Karpas-422 (cell line): ENCODE results near the gene KRT76. TPM values are rescaled to one million over a fixed set of nuclear protein-coding genes. Genes with fewer than 3 reads are reported as not detected.

Experiments used
- DNase-seq: peaks from one replicate; pipeline ENCODE4 v3.0.0-alpha.2; 2015
- H2AFZ ChIP-seq: fragments of 200-600 bp; sonication (generic); 2 replicates; pipeline ENCODE4 v1.6.1; 2014; ENCODE audit warnings: antibody characterized with exemption, low read length, mixed read lengths
- H3K27ac ChIP-seq: fragments of 200-600 bp; sonication (generic); 2 replicates; pipeline ENCODE4 v1.5.1; 2014; ENCODE audit warnings: mild to moderate bottlenecking, low read length, moderate library complexity
- H3K27me3 ChIP-seq: fragments of 200-600 bp; sonication (generic); 2 replicates; pipeline ENCODE4 v1.6.1; 2014; ENCODE audit warnings: low read length, mixed read lengths
- H3K36me3 ChIP-seq: fragments of 200-600 bp; sonication (generic); 2 replicates; pipeline ENCODE4 v1.6.1; 2014; ENCODE audit warnings: low read length, mixed read lengths; ENCODE audit not compliant: insufficient read depth
- H3K4me1 ChIP-seq: fragments of 200-600 bp; sonication (generic); 2 replicates; pipeline ENCODE4 v1.6.1; 2014; ENCODE audit warnings: mild to moderate bottlenecking, low read length, mixed read lengths
- H3K4me2 ChIP-seq: fragments of 200-600 bp; sonication (generic); 2 replicates; pipeline ENCODE4 v1.6.1; 2014; ENCODE audit warnings: low read length, low read depth, mild to moderate bottlenecking; ENCODE audit not compliant: poor library complexity, severe bottlenecking
- H3K4me3 ChIP-seq: fragments of 200-600 bp; sonication (generic); 2 replicates; pipeline ENCODE4 v1.5.1; 2014; ENCODE audit warnings: mild to moderate bottlenecking, antibody characterized with exemption, low read length, mixed read lengths
- H3K79me2 ChIP-seq: fragments of 200-600 bp; sonication (generic); 2 replicates; pipeline ENCODE4 v1.6.1; 2014; ENCODE audit warnings: mild to moderate bottlenecking, low read length, mixed read lengths
- H3K9ac ChIP-seq: fragments of 200-600 bp; sonication (generic); 2 replicates; pipeline ENCODE4 v1.6.0; 2014; ENCODE audit warnings: low read length
- H3K9me2 ChIP-seq: fragments of 200-600 bp; sonication (generic), shearing (Covaris generic); replicated peaks from 2 replicates; pipeline ENCODE4 v1.6.0; 2014; ENCODE audit warnings: mild to moderate bottlenecking, low read length, moderate library complexity; ENCODE audit not compliant: insufficient read depth
- H3K9me3 ChIP-seq: fragments of 300-700, 200-600 bp; sonication (generic); 2 replicates; pipeline ENCODE4 v1.6.1; 2014; ENCODE audit warnings: low read length, mixed read lengths
- H4K20me1 ChIP-seq: fragments of 200-600 bp; sonication (generic); 2 replicates; pipeline ENCODE4 v1.6.1; 2014; ENCODE audit warnings: mild to moderate bottlenecking, antibody characterized with exemption, low read length, low read depth; ENCODE audit not compliant: insufficient read depth
- total RNA-seq: library from RNA; depleted of rRNA; stranded (reverse); fragments of >200 nt; shearing (Covaris generic); gene quantifications from 2 replicates; pipeline ENCODE4 v1.2.3, GENCODE V29; 2014; ENCODE audit warnings: low replicate concordance

KRT76 gene
- total RNA-seq, 1 experiment from 2014 or later: not detected

- H3K9me3 ChIP-seq: no peaks in the 10 kb centered on the region
- no peaks in the 10 kb centered on the region for H3K4me1 ChIP-seq
- H3K9ac ChIP-seq: no peak overlapping the region
- no peaks in the 10 kb centered on the region for H3K36me3 ChIP-seq
- no peak overlapping the region for H2AFZ ChIP-seq
- no peak overlapping the region for H3K4me3 ChIP-seq
- no peak for DNase-seq
- H3K9me2 ChIP-seq: no peaks in the 10 kb centered on the region
- H3K27me3 ChIP-seq: no peaks in the 10 kb centered on the region
- no peaks in the 10 kb centered on the region for H3K79me2 ChIP-seq
- no peaks in the 10 kb centered on the region for H4K20me1 ChIP-seq
- H3K27ac ChIP-seq: no peak overlapping the region
- H3K4me2 ChIP-seq: no peak overlapping the region
These were observed 4.4 kb downstream of the KRT76 start for GRCh38 chr12:52772772-52773171.

- DNase-seq: no peak
- H4K20me1 ChIP-seq: no peaks in the 10 kb centered on the region
- no peaks in the 10 kb centered on the region for H3K36me3 ChIP-seq
- no peak overlapping the region for H3K9ac ChIP-seq
- no peak overlapping the region for H3K4me3 ChIP-seq
- no peak overlapping the region for H3K27ac ChIP-seq
- H3K9me2 ChIP-seq: no peaks in the 10 kb centered on the region
- no peak overlapping the region for H2AFZ ChIP-seq
- no peaks in the 10 kb centered on the region for H3K9me3 ChIP-seq
- no peak overlapping the region for H3K4me2 ChIP-seq
- no peaks in the 10 kb centered on the region for H3K79me2 ChIP-seq
- H3K4me1 ChIP-seq: no peaks in the 10 kb centered on the region
- H3K27me3 ChIP-seq: no peaks in the 10 kb centered on the region
These were observed 5.0 kb downstream of the KRT76 start for GRCh38 chr12:52772188-52772587.

DNA sequence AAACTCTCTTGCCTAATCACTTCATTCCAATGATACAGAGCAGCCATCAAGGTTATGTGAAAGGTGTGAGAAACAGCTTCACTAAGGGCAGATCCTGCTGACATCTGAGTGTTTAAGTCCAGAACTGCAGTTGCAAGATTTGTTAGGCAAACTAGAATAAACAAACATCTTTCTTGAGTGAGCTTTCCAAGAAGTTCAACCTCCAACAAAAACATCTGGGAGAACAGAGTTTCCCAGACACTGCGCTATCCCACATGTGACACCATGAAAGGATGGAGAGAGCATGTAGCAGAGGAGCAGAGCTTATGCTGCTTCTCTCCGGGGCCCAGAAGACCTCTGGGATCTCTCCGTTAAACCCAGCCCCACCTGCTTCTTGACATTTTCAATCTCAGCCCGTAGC lies 5.6 kb downstream of the KRT76 start:
- no peaks in the 10 kb centered on the region for H3K27me3 ChIP-seq
- no peak for DNase-seq
- no peak overlapping the region for H3K9ac ChIP-seq
- H3K79me2 ChIP-seq: no peaks in the 10 kb centered on the region
- no peak overlapping the region for H3K4me3 ChIP-seq
- H3K4me1 ChIP-seq: no peaks in the 10 kb centered on the region
- no peak overlapping the region for H2AFZ ChIP-seq
- H3K9me2 ChIP-seq: no peaks in the 10 kb centered on the region
- H3K4me2 ChIP-seq: no peak overlapping the region
- H3K9me3 ChIP-seq: no peaks in the 10 kb centered on the region
- H4K20me1 ChIP-seq: no peaks in the 10 kb centered on the region
- no peaks in the 10 kb centered on the region for H3K36me3 ChIP-seq
- no peak overlapping the region for H3K27ac ChIP-seq

- Histone ChIP-seq H3K27me3 (no peaks in the 10 kb centered on the region), H3K9me3 (no peaks in the 10 kb centered on the region), H2AFZ (no peak overlapping the region)
These were observed 6.1 kb downstream of the KRT76 start for GRCh38 chr12:52771088-52771487.

DNA sequence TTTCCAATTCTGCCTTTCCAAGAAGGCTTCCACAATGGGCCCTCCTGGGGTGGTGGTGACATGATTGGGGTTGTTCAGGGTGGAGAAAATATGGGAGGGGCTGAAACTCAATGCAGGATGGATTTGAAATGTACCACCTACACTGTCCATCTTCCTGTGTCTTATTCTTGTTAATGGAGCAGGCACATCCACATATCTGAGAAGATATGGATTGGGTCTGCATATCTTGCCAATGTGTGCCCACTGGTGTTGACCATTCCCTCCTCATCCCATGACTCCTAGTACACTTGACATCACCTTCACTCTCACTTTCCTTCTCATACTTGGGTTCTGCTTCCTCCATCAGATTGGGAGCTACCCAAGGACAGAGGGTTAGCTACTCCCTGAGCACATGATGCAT lies 7.2 kb downstream of the KRT76 start:
- H3K9me3 ChIP-seq: no peaks in the 10 kb centered on the region
- no peak overlapping the region for H3K9ac ChIP-seq
- no peaks in the 10 kb centered on the region for H3K79me2 ChIP-seq
- no peak for DNase-seq
- H3K9me2 ChIP-seq: no peaks in the 10 kb centered on the region
- no peak overlapping the region for H2AFZ ChIP-seq
- no peaks in the 10 kb centered on the region for H3K27me3 ChIP-seq
- H3K27ac ChIP-seq: no peak overlapping the region
- H3K4me2 ChIP-seq: no peak overlapping the region
- no peaks in the 10 kb centered on the region for H4K20me1 ChIP-seq
- no peaks in the 10 kb centered on the region for H3K4me1 ChIP-seq
- H3K4me3 ChIP-seq: no peak overlapping the region
- H3K36me3 ChIP-seq: no peaks in the 10 kb centered on the region

More at GRCh38 chr12:52771088-52771487, 6.1 kb downstream of the KRT76 start:
- no peaks in the 10 kb centered on the region for H3K36me3 ChIP-seq
- H4K20me1 ChIP-seq: no peaks in the 10 kb centered on the region
- H3K27ac ChIP-seq: no peak overlapping the region
- DNase-seq: no peak
- no peaks in the 10 kb centered on the region for H3K9me2 ChIP-seq
- no peak overlapping the region for H3K4me2 ChIP-seq
- H3K9ac ChIP-seq: no peak overlapping the region
- no peak overlapping the region for H3K4me3 ChIP-seq
- H3K79me2 ChIP-seq: no peaks in the 10 kb centered on the region
- H3K4me1 ChIP-seq: no peaks in the 10 kb centered on the region

DNA sequence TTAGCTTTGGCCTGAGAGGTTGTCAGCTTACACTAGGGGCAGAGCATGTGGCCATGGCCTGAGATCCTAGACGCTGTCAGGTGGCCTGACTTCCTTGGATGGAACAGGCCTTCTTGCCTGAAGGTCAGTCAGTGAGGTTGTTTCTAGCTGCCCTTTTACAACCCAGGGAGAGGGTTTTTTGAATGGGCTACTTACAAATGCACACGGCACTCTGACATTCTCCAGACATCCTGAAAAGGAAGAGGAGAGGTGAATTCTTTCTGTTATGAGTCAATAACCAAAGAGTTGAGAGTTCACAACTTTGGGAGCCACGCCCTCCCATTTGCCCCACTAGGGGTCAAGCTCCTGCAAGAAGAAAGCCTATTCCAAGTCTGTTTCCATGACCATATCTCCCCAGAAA lies 7.8 kb downstream of the KRT76 start:
- Histone ChIP-seq H3K4me1 (no peaks in the 10 kb centered on the region), H3K36me3 (no peaks in the 10 kb centered on the region), H3K4me2 (no peak overlapping the region), H3K4me3 (no peak overlapping the region), H3K9ac (no peak overlapping the region), H3K27me3 (no peaks in the 10 kb centered on the region), H2AFZ (no peak overlapping the region), H3K9me2 (no peaks in the 10 kb centered on the region), H4K20me1 (no peaks in the 10 kb centered on the region), H3K27ac (no peak overlapping the region), H3K79me2 (no peaks in the 10 kb centered on the region), H3K9me3 (no peaks in the 10 kb centered on the region)
- DNase-seq: no peak

- no peak for DNase-seq
- Histone ChIP-seq H3K9ac (no peak overlapping the region), H3K4me2 (no peak overlapping the region), H3K27ac (no peak overlapping the region), H3K79me2 (no peaks in the 10 kb centered on the region), H4K20me1 (no peaks in the 10 kb centered on the region), H3K27me3 (0 out of 2 replicates have a peak, but pooled peaks cover 3% of the 10 kb centered on the region), H3K4me3 (no peak overlapping the region), H3K9me2 (no peaks in the 10 kb centered on the region), H3K36me3 (no peaks in the 10 kb centered on the region), H3K4me1 (no peaks in the 10 kb centered on the region), H2AFZ (no peak overlapping the region), H3K9me3 (no peaks in the 10 kb centered on the region)
These were observed 8.5 kb downstream of the KRT76 start for GRCh38 chr12:52768479-52769200.

DNA sequence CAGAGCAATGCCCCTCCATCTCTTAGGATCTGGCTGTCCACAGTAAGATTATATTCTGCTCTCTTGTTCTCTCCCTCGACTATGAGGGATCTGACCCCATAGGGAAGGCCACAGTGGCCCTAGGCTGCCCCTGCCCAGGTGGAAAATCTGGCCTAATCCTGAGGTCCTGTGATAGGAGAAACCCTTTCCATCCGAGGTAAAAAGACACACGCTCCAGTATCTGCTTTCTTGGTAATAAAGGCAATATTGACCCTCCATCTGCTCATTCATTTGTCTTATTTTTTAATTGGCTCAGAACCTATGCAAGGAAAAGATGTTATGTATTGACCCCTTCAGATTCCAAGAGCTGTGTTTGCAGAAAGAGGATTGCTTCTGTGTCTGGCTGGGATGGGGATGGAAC lies 9.7 kb downstream of the KRT76 start:
- Histone ChIP-seq H2AFZ (no peak overlapping the region), H4K20me1 (no peaks in the 10 kb centered on the region), H3K4me2 (no peak overlapping the region), H3K4me3 (no peak overlapping the region), H3K27ac (no peak overlapping the region), H3K9ac (no peak overlapping the region), H3K79me2 (no peaks in the 10 kb centered on the region), H3K9me3 (no peaks in the 10 kb centered on the region), H3K9me2 (no peaks in the 10 kb centered on the region), H3K36me3 (no peaks in the 10 kb centered on the region), H3K27me3 (0 out of 2 replicates have a peak, but pooled peaks cover 6% of the 10 kb centered on the region), H3K4me1 (no peaks in the 10 kb centered on the region)
- no peak for DNase-seq
